ENCODE data around the gene PSMB3.

The PSMB3 gene

DNA sequence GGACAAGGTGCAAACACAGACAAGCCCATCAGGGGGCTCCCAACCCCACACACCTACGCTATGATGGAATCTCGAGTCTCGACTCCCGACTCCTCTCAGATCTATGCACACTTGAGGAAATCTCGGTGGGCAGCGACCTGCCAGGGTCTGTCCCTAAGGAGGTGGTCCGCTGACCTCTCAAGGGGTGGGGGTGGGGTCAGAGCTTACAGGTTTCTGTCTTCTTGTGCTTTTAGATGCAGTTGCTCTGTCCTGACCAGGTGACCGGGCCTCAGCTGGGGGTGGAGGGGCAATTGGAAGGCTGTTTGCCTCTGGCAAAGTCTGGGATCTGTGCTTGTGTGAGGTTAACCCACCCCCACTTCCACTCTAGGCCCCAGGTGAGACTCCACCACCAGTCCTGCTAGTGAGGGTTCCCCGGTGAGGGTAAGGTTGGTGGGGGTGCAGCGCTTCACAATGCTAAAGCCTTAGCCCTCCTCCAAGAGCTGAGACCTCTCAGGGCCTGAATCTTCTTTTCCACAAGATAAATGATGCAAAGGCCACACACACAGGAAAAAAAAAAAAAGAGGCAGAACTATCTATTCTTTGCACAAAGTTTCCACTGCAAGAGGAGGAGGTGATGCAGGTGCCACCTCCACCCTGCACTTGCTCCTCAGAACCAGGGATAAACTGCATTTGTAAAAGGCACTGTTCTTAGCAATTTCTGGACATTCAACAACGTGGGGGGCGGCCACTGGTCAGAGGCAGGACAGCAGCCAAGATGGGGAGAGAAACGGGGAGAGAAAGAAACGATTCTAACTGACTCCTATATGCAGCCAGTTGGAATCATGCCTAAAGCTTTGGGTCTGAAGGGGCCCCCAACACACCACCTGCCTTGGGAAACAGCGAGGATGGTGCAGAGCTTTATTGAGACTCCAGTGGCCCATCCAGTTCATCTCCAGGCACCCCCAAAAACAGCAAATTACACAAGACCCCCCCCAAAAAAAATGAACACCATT lies 18.3 kb upstream of the PSMB3 start:
- no peak for DNase-seq

DNA sequence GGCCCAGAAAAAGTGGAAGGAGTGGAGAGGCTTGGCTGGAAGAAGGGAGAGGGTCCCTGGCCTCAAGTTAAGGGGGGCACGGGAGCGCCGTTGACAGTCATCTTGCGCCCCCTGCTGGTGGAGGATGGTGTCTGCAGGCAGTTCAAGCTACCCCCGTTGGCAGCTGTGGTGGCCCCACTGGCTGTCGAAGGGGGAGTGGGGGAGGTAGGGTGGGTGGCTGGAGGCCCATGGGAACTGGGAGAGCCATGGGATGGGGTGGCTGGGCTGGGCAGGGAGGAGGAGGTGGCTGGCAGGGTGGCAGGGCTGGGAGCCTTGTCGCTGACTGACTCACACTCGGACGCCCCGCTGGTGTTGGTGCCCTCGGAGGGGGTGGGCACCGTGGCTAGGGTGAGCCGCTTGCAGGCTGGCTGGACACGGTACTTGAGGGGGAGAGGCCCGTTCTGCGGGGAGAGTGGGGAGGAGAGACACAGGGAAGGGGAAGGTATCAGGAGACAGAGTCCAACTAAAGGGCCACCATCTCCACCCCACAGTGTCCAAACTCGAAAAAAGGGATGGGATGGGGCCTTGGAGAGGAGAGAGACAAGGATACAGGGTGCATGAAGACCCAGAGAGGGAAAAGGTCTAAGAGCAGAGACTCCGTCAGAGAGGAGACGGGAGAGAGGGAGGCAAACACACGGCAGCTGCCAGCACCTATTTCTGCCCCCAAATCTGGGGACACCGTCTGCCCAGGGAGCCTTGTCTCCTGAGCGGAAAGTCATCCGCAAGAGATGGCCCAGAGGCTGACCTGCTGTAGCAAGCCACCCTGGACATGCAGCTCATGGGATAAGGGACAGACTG lies 17.2 kb upstream of the PSMB3 start:
- no peak for DNase-seq

DNA sequence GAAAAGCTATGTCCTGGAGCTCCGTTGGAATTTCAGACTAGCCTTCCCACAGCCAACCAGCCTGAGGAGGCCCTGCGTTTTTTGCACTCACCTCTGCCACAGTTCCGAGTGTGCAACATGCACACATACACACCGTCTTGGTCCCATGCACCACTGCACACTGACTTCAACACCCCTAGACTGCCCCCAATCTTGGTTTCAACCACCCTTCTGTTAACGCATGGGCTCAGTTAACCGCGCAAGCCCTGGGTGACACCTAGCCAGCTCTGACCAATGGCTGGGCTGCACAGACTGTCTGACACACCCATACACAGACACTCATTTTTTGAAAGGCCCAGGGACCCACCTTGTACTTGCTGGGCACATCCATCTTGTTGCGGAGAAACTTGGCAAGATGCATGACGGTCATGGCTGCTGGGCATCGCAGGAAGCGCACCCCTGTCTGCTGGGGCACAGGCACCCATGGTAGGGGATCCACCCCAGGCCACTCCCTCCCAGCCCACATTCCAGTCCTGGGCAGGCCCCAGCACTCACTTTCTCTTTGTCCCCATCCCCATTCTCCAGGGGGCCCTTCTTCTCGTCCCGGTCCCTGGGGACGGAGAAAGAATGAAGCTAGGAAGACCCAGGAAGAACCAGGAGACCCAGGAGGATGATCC lies 14.4 kb upstream of the PSMB3 start:
- no peak for DNase-seq

DNA sequence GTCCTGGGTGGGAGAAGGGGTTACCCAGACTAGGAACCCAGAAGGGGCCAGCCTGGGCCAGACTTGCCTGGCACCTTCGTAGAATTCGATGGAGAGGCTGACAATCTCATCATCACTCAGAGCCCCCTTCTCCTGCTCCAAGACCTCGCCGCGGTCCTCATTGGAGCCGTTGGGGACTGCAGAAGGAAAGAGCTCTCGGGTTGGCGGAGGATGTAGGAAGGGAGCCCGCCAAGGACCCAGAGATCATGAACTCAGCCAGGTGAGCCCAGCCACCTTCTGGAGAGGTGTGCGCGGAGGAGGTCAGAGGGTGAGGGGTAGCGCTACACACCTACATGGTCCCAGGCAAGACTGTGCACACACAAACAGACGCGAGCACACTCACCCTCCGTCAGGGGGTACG lies 13.9 kb upstream of the PSMB3 start:
- DNase-seq: no peak

DNA sequence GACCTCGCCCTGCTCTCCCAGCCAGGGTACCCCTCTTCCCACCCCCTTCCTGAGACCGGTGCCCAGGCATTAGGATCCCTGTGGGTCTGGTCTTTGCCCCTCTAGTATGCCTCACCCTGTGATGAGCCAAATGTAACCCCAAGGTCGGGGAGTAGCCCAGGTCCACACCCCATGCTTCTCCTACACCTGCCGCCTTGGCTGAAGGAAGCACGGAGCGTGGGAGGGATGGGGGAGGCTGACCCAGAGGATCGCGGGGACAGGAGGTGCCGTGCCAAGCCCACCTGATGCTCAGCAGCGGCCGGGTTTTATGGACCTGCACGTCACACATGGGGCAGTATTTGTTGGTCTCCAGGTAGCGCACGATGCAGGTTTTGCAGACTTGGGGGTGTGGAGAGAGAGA lies 13.2 kb upstream of the PSMB3 start:
- no peak for DNase-seq

DNA sequence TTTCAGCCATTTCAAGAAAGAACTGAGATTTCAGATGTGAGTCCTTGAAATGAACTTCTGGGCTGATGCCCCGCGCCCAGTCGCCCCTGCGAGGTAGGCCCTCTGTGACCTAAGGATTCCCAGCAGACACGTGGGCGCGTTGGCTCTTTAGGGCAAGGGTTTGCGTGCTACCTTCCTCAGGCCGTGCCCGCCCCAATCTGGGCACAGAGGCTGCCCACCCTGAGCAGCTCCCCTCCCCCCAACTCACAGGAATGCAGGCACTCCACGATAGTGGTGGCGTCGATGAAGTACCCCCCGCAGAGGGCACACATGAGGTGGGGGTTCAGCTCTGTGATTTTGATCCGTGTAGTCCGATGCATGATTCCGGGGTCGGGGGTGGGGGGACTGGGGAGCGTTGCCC lies 12.5 kb upstream of the PSMB3 start:
- no peak for DNase-seq

DNA sequence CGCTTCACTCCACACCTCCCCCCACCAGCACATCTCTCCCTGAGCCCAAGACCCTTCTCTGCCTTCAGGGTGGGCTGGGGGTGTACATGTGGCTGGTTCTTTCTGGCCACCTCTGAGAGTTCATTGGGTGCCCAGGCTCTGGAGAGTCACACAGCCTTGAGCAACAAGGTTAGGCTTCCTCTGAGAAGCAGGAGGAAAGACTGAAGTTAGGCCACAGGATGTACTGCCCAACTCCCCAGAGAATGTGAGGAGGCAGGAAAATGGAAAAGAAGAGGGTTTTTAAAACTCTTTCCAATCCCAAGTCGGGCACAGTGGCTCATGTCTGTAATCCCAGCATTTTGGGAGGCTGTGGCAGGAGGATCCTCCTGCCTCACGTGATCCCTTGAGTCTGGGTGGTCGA lies 11.7 kb upstream of the PSMB3 start:
- no peak for DNase-seq

DNA sequence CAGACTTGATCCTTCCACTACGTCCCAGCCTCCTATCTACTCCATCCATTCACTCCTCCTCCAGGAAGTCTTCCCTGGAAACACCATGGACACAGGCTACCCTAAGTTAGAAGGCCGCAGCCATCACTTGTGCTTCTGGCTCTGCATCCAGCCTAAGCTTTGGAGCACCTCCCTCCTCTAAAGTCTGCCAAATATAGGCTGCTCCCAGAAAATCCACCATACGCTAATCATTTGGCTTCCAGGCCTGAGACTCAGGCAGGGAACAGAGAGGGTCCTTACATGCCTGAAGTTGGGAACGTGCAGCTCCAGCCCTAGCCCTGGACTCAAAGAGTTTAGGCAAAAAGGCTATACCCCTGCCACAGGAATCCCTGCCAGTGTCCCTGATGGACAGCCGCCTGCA lies 11.1 kb upstream of the PSMB3 start:
- DNase-seq: no peak

DNA sequence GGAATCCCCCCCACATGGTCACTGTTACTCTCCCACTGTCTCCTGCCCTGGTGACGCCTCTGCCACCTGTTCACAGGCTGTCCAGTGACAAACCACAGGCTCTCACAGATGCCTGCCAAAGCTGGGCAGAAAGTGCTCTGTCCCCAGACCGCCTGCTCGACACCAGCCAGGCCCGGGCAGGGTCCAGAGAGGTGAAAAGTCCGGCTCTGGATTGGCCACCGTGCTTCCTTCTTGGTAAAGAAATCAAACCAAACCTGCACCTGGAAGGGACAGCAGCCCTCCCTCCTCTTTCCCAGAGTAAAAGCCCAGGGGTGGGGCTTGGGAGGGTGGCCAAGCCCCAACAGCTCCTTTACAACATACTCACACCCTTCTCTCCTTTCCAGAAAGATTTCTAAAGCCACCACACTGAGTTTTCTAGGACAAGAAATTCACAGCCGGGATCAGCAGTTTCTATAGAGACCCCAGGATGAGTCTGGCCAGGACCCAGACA lies 10.6 kb upstream of the PSMB3 start:
- DNase-seq: peak; percentile 29

DNA sequence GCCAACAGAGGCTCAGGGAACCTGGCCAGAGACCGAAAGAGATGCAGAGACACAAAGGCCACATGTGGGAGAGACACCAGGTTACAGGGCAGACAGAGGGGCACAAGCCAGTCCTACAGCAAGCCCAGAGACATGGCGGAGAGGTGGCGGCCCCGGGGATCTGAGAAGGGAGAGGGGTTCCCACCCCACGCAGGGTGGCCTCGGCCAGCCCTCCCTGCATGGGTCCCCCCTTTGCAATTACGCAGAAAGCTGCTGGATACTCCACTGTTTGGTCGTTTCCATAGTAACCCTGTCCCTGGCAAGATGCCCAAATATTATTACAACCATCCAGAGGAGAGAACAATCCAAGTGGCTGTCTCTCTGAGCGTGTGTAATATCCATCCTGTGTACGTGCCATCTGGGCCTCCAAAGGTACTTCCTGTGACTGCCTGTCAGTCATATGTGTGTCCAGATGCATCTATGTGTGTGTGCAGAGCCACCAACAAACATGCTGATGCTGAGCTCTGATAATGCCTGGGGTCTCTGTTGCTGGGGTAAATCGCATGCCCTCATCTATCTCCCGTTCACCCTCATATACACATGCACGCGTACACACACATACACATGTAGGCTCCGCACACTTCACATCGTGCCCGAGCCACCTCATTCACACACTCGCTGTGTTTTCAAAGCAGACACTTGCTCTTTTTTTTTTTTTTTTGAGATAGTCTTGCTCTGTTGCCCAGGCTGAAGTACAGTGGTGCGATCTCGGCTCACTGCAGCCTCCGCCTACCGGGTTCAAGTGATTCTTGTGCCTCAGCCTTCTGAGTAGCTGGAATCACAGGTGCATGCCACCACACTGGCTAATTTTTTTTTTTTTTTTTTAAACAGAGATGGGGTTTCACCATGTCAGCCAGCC lies 9.9 kb upstream of the PSMB3 start:
- DNase-seq: peak; percentile 85

DNA sequence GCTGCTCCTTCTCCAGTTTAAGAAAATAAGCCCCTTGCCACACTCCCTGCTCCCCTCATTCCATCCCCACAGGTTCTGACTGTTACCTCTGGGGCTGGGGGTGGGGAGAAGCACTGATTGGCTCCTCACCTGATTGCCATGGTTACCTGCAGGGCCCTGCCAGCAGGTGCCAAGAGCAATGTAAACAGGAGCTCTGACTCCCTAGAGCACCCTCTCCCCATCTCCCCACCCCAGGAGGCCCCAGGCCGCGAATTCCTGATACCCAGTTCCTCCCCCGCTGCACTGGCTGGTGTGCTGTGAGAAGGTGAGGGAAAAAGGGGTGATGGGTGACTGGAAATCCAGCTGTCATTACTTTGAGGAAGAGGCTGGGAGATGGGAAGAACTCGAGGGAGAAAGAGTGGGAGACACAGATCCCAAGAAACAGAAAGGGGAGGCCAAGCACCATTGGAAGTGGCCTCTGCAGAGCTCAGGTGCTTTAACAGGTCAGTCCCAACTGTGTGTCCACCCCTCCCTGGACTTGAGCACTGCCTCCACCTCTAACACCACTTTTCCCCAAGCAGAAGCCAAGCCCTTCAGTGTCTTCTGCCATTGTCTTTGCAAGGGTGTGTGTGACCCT lies 8.9 kb upstream of the PSMB3 start:
- peak; percentile 34 for DNase-seq

DNA sequence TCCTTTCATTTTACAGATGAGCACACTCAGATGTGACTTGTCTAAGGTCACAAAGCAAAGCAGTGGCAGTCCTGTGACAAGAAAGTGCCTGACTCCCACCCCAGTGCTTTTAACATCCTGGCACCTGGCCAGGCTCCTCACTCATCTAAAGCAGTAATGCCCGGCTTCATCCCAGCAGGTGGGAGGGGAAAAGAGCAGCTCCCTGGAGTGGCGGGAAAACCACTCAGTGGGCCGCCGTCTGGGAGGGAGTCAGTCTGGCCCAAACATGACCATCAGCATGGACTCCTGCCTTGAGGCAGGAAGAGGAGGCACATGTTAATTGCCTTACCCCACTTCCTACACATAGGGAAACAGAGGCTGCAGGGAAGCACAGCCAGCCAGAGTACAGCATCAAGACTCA lies 7.0 kb upstream of the PSMB3 start:
- peak; percentile 61 for DNase-seq

DNA sequence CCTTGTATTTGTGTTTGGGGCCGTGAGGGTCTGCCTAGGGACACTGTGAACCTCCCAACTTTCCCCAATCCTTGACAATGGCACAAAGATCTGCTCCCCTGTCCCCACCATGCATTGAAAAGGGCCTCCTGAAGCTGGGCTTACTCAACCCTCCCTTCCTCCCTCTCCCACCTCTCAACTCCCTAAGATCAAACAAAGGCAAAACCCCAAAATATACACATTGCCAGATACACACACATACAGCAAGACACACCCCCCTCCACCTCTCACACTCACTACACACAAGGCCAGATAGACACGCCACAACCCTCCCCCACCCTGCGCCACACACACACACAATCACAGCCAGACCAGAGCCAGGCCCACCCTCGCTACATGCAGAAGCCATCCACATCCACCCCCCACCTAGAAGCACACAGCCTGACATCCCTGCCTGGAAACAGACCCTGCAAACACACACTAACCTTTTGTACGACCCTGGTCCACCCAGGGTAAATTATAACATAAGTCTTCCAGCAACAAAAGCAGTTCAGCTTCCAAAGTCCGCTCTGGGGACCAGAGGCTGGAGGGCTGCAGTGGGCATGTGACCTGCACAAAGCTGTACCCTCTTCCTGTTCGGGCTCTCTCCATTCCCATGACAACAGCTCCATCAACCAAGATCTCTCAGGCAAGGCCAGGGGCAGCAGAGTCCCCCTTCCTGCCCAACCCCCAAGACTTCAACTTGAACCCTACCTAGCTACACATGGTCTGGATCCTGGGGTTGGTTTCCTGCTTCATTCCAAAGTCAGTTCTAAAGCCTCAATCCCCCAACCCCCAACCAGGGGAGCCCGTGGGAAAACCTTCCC lies 6.3 kb upstream of the PSMB3 start:
- no peak for DNase-seq

DNA sequence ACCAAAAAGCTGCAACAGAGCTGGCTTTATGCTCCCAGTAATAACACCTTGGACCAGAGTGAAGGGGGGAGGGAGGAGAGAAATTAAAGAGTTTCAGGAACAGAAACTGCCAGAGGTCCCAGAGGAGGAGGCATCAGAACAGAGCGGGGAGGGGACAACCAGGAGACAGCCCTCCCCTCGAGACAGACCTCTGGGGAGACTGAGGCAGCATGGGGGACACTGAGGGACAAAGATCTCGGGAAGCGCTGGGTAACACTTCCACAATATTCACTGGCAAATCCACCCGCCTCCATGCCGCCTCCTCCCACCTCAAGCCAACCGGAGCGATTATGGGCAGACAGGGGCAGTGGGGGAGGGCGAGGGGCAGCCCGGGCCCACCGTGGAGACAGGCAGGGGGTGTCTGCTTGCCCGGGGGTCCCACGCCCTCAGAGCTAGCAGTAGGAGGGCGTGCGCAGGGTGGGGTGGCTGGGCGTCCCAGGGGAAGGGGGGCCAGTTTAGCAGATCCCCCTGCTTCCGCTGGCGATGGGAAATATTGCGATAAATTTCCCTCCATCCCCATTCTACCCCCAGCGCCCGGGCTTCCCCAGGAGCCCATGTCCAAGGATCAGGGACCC lies 5.6 kb upstream of the PSMB3 start:
- no peak for DNase-seq

DNA sequence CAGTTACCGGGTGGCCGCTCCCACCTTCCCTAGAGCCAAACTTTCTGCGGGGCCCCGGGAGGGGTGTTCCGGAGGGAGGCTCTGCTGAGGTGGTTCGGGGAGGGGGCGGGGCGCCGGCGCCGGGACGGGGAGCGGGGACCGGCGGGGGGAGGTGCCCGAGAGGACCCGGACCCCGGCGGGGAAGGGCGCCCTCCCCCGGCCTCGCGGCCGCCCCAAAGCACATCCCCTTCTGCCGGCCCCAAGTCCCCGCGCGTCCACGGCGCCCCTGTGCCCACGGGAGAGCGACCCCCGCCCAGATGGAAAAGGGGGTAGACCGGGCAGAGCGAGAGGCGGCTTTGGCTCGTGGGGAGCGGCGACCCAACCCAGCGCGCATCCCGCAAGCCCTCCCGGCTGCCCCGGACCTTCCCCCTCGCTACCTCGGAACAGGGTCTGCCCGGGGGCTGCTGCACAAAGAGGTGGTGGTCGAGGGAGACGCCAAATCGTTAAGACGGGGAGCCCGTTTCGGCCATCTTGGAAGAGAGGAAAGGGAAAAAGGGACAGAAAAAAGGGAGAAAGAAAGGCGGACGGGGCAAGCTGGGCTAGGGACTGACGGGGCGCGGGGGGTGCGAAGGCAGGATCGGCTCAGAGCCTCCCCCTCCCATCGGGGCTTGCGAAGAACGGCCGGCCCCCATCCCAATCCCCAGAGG lies 4.9 kb upstream of the PSMB3 start:
- no peak for DNase-seq

DNA sequence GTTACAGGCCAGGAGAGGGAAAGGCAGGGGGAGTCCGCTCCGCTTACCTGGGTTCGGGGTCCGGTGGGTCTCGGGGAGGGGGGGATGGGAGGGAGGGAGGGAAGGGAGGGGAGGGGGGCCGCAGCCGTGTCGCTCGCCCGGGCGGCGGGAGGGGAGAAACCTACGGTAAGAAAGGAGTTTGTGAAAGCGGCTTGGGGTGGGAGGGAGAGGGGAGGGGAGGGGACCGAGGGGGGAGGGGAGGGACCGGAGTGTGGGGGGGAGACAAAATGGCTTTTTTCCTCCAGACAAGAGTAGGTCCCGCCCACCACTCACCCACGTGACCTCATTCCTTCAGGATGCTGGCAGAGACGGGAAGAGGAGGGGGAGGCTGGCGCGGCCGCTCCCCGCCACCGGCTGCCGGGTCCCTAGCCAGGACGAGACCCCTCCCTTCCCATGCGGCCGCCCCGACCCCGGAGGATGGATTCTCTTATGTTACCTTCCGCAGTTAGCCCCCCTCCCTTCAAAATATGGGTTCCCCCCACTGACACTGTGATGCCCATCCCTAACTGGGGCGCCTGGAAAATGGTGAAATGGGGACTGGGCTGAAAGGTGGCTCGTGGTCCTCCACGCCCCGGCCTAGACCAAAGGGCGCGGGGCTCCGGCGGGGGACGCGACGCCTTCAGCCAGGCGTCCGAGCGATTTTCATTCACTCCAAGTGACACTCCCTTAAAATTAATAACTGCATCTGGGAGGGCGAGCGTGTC lies 4.2 kb upstream of the PSMB3 start, which contains the start of gene PCGF2:
Gene PCGF2 (minus strand): TSS at position 188 of the 743 bp plus-strand sequence. CDS start 7,934 bp downstream, outside the sequence.
- peak; percentile 90 for DNase-seq

DNA sequence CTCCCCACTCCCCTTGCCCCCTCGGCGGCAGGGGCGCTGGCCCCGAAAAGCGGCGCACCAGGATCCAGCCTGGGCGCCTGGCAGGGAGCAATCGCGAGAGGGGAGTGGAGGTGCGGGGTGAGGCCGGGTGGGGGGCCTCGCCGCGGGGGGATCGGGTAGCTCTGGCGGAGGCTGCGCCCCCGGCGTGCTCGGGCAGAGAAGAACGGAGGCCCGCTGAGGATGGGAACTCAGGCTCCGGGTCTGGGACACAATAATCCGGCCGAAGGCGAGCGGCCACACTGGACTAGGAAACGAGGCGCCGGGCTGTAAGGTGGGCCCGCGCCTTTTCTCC lies 3.7 kb upstream of the PSMB3 start:
- DNase-seq: no peak

DNA sequence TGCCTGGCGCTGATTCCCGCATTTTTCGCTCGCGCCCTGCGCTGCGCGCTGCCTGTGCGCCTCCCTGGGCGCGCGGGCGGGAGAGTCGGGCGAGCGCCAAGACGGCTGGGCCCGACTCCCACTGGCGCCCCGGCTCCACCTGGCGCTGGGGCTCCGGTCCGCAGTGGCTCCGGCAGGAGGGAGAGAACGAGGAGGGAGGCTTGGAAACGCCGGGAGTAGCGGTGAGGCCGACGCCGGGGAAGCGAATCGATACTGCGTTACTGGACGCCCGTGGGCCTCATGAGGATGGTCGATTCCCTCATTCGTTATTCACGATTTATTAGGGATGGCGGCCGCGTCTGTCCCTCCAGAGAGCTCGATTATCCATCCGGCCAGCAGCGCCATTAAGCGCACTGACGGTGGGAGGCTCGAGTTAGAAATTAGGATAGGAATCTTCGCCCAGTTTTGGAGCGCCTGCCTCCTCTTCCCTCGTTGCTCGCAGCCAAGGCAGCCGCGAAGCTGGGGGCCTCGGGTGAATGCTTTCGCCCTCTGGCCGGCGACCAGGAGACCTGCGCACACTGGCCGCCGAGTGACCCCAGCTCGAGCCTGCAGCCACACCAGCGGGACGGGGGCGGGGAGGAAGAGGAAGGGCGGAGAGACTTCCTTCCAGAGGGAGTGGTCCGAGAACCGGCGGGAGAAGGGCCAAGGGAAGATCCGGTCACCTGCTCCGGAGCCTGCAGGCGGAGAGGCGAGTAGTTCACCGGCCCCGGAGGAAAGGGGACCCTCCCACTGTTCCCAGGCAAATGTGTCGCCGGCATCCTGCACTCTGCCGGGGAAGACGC lies 3.1 kb upstream of the PSMB3 start:
- peak; percentile 51 for DNase-seq
